Eye (tissue), 1 donor: Measurements from ENCODE around the gene NDUFB4.
"Not testable (repeated sequence)": the region's sequence is repeated elsewhere in the genome, so short reads cannot be mapped to it uniquely, and the experiment has no call there.

Source experiments
- DNase-seq: peaks from one replicate; pipeline ENCODE4 v3.0.0-alpha.2; 2015

The NDUFB4 gene

GRCh38 chr3:120572027-120572426, 24.1 kb upstream of the NDUFB4 start:
- DNase-seq: no peak

GRCh38 chr3:120587332-120587975, 8.7 kb upstream of the NDUFB4 start:
- no peak for DNase-seq

DNA sequence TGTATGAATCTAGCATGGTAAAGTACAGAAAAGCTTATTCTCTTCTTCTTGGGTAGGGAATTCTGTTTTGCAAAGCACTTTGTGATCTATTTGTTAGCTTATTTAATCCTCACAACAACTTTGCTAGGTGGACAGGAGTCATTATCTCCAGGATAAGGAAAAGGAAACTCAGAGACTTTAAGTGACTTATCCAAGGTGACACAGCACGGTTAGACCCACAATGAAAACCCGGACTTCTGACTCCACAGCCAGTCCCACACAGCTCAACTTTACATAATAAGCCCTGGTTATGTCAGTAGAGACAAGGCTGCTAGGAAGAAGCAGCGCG, 384 bp upstream of the NDUFB4 start:
- no peak for DNase-seq

DNA sequence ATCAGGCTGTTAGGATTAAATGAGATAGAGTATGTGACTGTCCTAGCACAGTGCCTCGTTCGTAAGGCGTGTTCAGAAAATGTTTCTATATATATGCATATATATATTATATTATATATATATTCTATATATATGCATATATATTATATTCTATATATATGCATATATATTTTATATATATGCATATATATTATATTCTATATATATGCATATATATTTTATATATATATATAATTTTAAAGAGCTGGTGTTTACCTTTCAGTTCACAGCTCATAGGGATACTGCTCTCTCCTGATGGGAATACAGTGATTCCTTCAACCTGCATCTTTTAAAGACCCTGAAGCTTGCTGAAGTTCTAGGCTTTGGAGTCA, 702 bp downstream of the NDUFB4 start:
- no peak for DNase-seq

DNA sequence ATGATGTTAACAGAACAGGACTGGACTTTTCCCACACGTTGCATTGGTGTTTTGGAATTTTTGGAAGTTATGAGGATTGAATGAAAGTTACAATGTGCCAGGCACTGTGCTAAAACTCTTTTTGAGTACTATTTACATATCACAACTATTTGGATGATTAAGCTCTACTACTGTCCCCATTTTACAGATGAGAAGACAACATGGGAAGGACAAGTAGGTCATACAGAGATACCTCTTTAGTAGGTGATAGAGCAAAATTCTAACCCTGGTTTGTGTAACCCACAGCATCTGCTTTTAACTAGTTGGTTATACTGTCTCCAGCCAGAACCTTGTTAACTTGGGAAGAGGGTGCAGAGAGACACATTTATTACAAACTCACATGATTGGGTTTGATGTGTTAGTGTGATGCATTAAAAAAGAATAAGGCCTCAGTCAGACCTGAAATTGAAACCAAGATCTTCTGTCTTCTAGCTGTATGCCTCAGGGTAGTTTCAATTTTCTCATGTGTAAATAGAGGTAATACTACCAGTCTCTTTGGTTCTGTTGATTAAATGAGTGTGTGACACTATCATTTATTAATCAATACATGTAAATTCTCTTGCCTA, 1.4 kb downstream of the NDUFB4 start:
- no peak for DNase-seq

- DNase-seq: no peak
These were observed 3.1 kb downstream of the NDUFB4 start for GRCh38 chr3:120599211-120599610.

GRCh38 chr3:120601554-120601953, 5.4 kb downstream of the NDUFB4 start:
- no peak for DNase-seq

- DNase-seq: no peak
These were observed 6.5 kb downstream of the NDUFB4 start for GRCh38 chr3:120602682-120603081.

- no peak for DNase-seq
These were observed 8.2 kb downstream of the NDUFB4 start for GRCh38 chr3:120604382-120604781.

GRCh38 chr3:120604784-120605183, 8.6 kb downstream of the NDUFB4 start:
- DNase-seq: no peak

DNA sequence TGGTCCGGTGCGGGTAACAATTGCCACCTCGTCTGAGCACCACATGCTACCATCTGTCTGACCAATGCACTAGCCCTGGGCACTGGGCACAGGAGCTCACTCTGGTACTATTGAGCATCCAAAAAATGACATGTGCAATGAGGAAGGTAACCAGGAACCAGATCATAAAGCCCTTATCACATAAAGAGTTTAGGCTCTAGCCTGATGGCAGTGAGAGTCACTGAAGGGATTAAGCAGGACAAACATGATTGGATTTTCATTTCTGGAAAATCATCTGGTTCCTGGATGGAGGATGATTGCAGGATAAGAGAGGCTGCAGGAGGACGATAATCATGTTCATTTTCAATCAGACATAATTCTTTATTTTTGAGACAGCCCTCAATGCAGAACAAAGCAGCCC, 12.4 kb downstream of the NDUFB4 start:
- DNase-seq: no peak

DNA sequence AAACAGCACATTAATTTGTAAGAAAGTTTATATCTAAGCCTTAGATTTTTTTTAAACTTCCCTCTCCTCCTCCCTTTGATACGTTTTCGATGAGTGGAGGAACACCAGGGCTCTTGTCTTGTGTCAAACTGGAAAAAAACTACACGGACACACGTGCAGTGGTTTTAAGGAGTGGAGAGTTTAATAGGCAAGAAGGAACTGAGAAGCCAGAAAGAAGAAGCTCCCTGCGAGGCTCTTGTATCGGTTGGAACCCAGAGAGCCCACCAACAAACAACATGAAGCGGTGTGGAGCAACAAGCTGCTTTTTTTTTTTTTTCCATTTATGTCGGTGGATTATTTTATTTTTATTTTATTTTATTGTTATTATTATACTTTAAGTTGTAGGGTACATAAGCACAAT, 18.6 kb downstream of the NDUFB4 start:
- no peak for DNase-seq

DNA sequence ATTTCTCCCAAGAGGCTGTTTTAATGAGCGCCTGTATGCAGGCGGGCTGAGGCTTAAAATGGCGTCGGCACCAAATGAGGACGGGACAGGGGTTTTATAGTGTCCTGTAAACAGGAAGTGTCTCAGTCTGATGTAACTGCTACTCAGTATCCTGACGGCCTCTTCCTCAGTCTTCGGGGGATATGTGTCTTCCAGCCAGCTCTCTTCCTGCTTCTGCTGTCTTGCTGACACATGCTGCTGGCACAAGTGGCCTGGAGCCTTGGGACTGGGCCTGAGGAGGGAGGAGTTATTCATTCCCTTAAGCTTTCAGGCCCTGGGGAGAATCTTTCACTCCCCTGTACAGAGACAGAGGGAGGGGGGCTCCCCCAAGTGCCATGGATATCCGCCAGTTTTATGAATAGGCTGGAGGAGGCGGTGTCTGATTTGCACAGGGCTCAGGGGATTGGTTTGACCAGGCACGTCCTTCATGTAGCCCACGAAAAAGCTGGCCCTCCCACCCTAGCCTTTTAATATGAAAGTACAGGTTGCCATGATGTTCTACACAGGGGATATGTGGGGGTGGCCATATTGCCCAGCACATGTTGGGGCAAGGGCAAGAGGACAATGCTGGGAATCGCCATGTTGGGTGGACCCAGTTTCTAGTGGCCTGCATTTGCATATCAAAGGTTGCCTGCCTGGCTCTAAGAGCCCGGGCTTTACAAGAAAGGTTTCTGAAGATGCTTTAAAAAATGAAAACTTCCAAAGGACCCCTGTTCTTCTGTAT, 19.9 kb downstream of the NDUFB4 start:
- DNase-seq: no peak

GRCh38 chr3:120616745-120617144, 20.6 kb downstream of the NDUFB4 start:
- DNase-seq: not testable (repeated sequence)

DNA sequence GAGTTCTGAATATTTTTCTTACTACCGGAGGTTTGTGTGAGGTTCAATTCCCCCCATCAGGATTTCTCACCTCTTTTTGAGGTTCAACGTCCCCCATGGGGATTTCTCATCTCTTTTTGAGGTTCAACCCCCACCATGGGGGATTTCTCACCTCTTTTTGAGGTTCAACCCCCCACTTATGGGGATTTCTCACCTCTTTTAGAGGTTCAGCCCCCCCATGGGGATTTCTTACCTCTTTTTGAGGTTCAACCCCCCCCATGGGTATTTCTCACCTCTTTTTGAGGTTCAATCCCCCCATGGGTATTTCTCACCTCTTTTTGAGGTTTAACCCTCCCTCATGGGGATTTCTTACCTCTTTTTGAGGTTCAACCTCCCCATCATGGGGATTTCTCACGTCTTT, 26.3 kb downstream of the NDUFB4 start:
- no peak for DNase-seq

DNA sequence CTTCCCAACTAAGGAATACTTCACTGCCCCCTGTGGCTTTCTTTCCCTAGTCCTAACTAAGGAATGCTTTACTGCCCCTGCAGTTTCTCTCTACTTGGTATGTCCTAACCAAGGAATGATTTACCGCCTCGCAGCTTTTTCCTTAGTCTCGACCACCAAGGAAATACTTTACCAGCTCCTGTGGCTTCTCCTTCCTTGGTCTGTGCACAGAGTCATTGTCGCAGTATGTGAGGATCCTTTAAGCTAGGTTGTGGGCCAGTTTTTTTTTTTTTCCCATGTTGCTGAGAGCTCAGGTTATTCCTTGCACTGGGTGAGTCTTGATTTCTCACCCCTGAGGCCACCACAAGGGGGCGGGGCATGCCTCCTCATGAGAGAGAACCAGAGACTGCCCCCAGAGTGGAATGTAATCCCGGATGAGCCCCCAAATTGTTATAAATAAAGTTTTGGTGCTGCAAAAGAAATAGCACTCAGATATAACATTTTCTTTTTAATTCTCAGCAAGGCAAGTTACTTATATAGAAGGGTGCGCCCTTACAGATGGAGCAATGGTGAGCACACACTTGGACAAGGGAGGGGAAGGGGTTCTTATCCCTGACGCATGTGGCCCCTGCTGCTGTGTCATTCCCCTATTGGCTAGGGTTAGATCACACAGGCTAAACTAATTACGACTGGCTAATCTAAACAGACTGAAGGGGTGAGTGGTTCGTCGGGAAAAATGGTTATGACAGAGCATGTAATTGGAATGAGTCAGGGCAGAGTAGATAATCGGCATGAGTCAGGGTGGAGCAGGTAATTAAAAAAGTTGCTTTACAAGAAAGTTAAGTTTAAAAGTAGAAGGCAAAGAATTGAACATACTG, 27.0 kb downstream of the NDUFB4 start:
- no peak for DNase-seq

DNA sequence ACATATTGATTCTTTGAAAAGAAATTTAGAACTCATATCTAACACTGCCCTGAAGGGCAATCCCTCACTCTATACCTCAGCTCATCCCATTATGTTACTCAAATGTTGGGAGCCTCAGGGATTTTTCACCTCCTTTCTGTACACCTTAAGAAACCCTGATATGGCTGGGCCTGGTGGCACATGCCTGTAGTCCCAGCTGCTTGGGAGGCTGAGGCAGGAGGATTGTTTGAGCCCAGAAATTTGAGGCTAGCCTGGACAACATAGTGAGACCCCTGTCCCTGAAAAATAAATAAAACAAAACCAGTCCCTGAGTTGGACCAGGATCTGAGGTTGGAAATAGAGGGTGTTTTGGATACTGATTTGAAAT, 27.6 kb downstream of the NDUFB4 start:
- no peak for DNase-seq

DNA sequence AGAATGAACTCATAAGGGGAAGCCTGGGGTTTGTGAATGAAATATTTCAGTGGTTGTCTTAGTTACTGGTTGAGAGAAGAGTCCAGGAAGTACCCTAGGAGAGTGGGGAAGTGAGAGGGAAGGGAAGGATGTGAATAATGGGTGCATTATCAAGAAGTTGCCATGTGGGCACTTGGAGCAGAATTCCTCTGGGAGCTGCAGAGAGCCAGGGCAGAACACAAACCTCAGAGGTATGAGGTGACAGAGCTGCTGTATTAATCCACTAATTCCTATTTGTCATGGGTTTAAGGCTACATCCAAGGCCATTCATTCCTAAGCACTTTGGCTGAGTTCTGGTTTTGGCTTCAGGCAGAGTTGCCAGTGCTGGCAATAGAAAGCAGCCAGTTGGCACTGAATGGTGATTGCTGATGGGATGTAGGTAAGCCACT, 29.0 kb downstream of the NDUFB4 start:
- no peak for DNase-seq

DNA sequence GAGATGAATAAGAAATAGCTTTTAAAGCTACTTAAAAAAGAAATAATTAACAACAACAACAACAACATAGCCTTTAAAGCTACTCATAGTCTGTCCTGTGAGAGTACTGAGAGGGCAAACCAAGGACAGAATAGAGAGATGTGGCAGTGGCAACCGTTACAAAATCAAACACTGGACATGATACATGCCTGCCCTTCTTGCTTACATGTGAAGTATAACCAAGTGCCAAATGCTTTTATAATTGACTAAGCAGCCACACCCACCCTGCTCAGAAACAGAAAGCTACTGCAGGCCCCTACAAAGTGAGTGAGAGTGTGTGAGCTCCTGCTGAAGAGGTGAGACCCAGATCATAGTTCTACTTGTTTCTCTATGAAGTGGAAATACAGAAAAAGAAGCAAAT, 38.4 kb downstream of the NDUFB4 start:
- DNase-seq: no peak

DNA sequence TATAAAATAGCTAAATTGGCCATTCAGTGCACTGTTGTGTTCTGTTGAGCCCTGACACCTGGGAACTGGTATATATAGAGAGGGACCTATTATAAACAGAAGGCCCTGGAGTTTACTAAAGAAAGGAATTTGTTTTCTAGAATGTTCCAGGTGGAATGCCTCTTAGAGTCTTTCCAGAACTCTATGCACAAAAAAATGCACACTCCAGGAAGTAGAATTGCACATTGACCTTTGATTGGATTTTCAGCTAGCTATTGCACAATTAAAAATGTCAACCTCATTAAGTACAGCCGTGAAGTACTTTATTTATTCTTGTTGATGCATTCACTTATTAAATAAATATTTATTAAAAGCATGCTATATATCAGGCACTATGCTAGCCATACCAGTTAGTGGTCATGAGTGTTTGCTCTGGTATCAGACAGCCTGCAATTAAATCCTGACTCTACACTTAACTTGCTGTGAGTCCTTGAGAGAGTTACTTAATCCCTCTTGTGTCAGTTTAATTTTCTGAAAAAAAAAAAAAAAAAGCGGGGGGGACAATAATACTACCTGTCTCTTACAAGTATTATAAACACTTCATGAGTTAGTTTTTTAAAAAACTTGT, 40.8 kb downstream of the NDUFB4 start:
- no peak for DNase-seq

GRCh38 chr3:120637851-120638559, 41.9 kb downstream of the NDUFB4 start:
- DNase-seq: no peak

DNA sequence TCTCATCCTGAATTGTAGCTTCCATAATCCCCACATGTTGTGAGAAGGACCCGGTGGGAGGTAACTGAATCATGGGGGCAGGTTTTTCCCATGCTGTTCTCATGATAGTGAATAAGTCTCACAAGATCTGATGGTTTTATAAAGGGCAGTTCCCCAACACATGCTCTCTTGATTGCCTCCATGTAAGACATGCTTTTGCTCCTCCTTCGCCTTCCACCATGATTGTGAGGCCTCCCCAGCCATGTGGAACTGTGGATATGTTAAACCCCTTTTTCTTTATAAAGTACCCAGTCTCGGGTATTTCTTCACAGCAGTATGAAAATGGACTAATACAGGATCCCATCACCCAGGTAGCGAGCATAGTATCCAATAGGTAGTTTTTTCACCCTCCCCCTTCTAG, 42.7 kb downstream of the NDUFB4 start:
- not testable (repeated sequence) for DNase-seq

DNA sequence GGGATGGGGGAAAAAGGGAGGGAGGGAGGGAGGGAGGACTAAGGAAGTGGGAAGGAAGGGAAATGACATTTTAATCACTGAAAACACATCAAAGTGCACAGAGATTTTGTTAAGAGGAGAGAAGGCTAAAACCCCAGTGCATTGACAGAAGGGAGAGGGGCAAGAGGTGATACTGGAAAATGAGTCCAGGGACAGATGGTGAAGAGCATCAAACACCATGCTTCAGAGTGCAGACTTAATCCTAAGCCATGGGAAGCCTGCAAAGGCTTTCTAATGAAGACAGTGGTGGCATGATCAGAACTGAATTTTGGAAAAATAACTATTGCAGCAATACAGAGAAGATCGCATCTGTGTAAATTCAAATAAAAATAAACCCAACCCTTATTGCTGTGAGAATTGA, 44.1 kb downstream of the NDUFB4 start:
- no peak for DNase-seq
